Suprapubic skin (tissue), 4 donors: ENCODE data around the gene SUPT4H1. TPM values are rescaled to one million over a fixed set of nuclear protein-coding genes. Genes with fewer than 3 reads are reported as not detected.

Experiments used
- DNase-seq, 2 donors: peaks; one replicate each; pipeline ENCODE4 v3.0.0-alpha.2; 2019; ENCODE audit warnings: low spot score in 2 of 2
- H3K27ac ChIP-seq: fragments of 200-600 bp; sonication (generic); one replicate; pipeline ENCODE4 v1.5.1; 2019
- H3K27me3 ChIP-seq: fragments of 200-600 bp; sonication (generic); one replicate; pipeline ENCODE4 v1.5.1; 2019
- H3K36me3 ChIP-seq: fragments of 200-600 bp; sonication (generic); one replicate; pipeline ENCODE4 v1.5.1; 2019
- H3K4me1 ChIP-seq: fragments of 200-600 bp; sonication (generic); one replicate; pipeline ENCODE4 v1.5.1; 2019
- H3K4me3 ChIP-seq: fragments of 200-600 bp; sonication (generic); one replicate; pipeline ENCODE4 v1.5.1; 2019; ENCODE audit warnings: mild to moderate bottlenecking
- H3K9me3 ChIP-seq: fragments of 200-600 bp; sonication (generic); one replicate; pipeline ENCODE4 v1.5.1; 2019
- CTCF ChIP-seq, 2 donors: fragments of 200-600 bp in 1 of 2; fragments of 450-650 bp in 1 of 2; sonication (generic) in 1 of 2; IDR thresholded peaks; one replicate each; pipeline ENCODE4 v1.5.1; 2016 to 2019; ENCODE audit warnings: antibody characterized with exemption in 2 of 2, mild to moderate bottlenecking in 1 of 2, moderate library complexity in 1 of 2
- EP300 ChIP-seq: sonication (generic); formaldehyde crosslinking; IDR thresholded peaks from one replicate; pipeline ENCODE4 v1.6.1; 2017; ENCODE audit warnings: antibody characterized with exemption
- POLR2A ChIP-seq, 2 donors: fragments of 450-650 bp; IDR thresholded peaks; one replicate each; pipeline ENCODE4 v1.6.1; 2017; ENCODE audit warnings: antibody characterized with exemption in 2 of 2, mild to moderate bottlenecking in 2 of 2, moderate library complexity in 2 of 2
- POLR2AphosphoS5 ChIP-seq, 3 donors: sonication (generic); formaldehyde crosslinking; IDR thresholded peaks; one replicate each; pipeline ENCODE4 v1.6.1; 2017; ENCODE audit warnings: antibody characterized with exemption in 3 of 3
- WGBS: methylation state at CpG from one replicate; pipeline ENCODE4 v1.1.5; 2018; 5-methylcytosine and 5-hydroxymethylcytosine counted together
- total RNA-seq, 4 donors: library from RNA; depleted of rRNA; stranded (reverse); fragments of >200 nt; gene quantifications; one replicate each; pipeline ENCODE4 v1.1.0, GENCODE V29; 2016

SUPT4H1 gene
- total RNA-seq, 4 donors from 2014 or later, result 33.8 to 48.3 (median 40.3) TPM

- Histone ChIP-seq H3K27me3 (no peaks in the 10 kb centered on the region), H3K4me3 (no peak overlapping the region), H3K36me3 (no peaks in the 10 kb centered on the region), H3K4me1 (peaks cover 15% of the 10 kb centered on the region), H3K9me3 (no peaks in the 10 kb centered on the region), H3K27ac (no peak overlapping the region)
- TF ChIP-seq EP300, result no peak
- no peak for TF ChIP-seq POLR2AphosphoS5 (IDR thresholded peaks at IDR 0.05)
- TF ChIP-seq CTCF (IDR thresholded peaks at IDR 0.05), result no peak
- no peak for TF ChIP-seq POLR2A (IDR thresholded peaks at IDR 0.05)
- no peak for DNase-seq
- 68% methylated on average over 6 of the region's 6 CpGs for WGBS
Observed at GRCh38 chr17:58371300-58371950, 19.4 kb upstream of the SUPT4H1 start.

DNA sequence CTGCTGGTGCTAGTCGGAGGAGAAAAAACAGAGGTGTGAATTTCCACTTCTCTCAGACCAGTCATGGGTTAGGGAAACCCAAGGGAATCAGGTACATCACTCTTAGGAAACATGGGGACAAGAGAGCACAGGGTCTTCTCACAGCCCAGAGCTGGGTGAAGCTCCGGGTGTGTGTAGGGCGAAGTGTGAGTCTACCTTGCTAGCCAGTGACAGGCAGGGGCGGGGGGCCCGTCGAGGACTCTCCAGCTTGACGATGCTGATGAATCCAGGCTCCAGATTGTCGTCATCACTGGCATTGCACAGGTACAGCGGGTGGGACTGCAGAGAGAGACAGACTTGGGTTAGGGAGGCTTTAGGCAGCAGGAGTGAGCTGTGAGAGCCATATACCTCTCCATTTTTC, 18.7 kb upstream of the SUPT4H1 start:
- WGBS, result 94% methylated on average over 9 of the region's 9 CpGs
- H3K9me3 ChIP-seq, result no peaks in the 10 kb centered on the region
- H3K36me3 ChIP-seq, result no peaks in the 10 kb centered on the region
- no peaks in the 10 kb centered on the region for H3K27me3 ChIP-seq
- peaks cover 17% of the 10 kb centered on the region for H3K4me1 ChIP-seq
- no peak for DNase-seq
- TF ChIP-seq CTCF (IDR thresholded peaks at IDR 0.05) (no peak), EP300 (no peak), POLR2A (IDR thresholded peaks at IDR 0.05) (no peak), POLR2AphosphoS5 (IDR thresholded peaks at IDR 0.05) (no peak)
- no peak overlapping the region for H3K4me3 ChIP-seq
- no peak overlapping the region for H3K27ac ChIP-seq

GRCh38 chr17:58370309-58370708, 18.3 kb upstream of the SUPT4H1 start:
- Histone ChIP-seq H3K27me3 (no peaks in the 10 kb centered on the region), H3K27ac (no peak overlapping the region), H3K9me3 (no peaks in the 10 kb centered on the region), H3K4me1 (peaks cover 22% of the 10 kb centered on the region), H3K36me3 (no peaks in the 10 kb centered on the region), H3K4me3 (no peak overlapping the region)
- no peak for DNase-seq
- TF ChIP-seq POLR2AphosphoS5 (IDR thresholded peaks at IDR 0.05), result no peak
- TF ChIP-seq EP300, result no peak
- no peak for TF ChIP-seq POLR2A (IDR thresholded peaks at IDR 0.05)
- TF ChIP-seq CTCF (IDR thresholded peaks at IDR 0.05), result no peak
- 91% methylated on average over 5 of the region's 5 CpGs for WGBS

DNA sequence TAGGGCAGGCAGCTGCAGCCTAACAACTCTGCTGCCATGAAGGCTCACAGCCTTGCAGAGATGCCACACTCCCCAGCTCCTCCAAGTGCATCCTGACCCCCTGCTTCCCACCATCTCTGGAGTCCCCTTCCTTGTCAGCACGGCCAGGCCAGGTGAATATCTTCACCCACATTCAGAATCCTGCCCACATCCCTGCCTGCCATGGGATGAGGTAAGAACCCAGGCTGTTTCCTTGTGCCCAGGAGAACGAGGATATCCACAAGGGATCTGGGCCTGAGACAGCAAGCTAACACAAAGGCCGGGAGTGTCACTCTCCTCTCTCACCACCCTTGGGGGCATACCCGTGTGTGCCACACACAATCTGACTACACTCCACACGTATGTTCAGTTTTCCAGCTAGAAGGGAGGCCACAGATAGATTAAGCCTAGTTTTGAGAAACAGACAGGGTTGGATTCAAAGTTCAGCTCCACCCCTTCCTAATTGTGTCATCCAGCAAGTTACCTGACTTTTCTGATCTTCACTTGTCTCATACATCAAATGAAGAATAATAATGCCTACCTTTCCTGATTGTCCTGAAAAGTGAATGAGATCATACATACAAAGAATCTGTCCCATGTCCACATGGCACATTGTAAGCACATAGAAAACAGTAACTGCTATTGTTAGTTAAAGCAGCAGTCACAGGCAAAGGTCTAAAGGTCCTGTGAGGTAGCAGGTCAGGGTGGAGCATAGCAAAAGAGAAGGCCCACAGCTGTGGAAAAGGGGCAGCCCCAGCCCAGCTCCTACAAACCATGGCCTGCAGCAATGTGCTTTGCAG, 17.4 kb upstream of the SUPT4H1 start:
- Histone ChIP-seq H3K27me3 (no peaks in the 10 kb centered on the region), H3K9me3 (no peaks in the 10 kb centered on the region), H3K27ac (peak overlapping the region; percentile 6), H3K4me1 (peaks cover 30% of the 10 kb centered on the region), H3K36me3 (no peaks in the 10 kb centered on the region), H3K4me3 (no peak overlapping the region)
- TF ChIP-seq CTCF (IDR thresholded peaks at IDR 0.05), result no peak
- TF ChIP-seq EP300, result no peak
- no peak for TF ChIP-seq POLR2AphosphoS5 (IDR thresholded peaks at IDR 0.05)
- no peak for TF ChIP-seq POLR2A (IDR thresholded peaks at IDR 0.05)
- no peak for DNase-seq
- 67% methylated on average over 5 of the region's 5 CpGs for WGBS

- Histone ChIP-seq H3K9me3 (no peaks in the 10 kb centered on the region), H3K36me3 (no peaks in the 10 kb centered on the region), H3K4me1 (peaks cover 36% of the 10 kb centered on the region), H3K27ac (peak overlapping the region; percentile 6), H3K27me3 (no peaks in the 10 kb centered on the region), H3K4me3 (no peak overlapping the region)
- TF ChIP-seq POLR2AphosphoS5 (IDR thresholded peaks at IDR 0.05), result no peak
- no peak for TF ChIP-seq POLR2A (IDR thresholded peaks at IDR 0.05)
- TF ChIP-seq CTCF (IDR thresholded peaks at IDR 0.05), result no peak
- no peak for TF ChIP-seq EP300
- no peak for DNase-seq
- 66% methylated on average over 3 of the region's 3 CpGs for WGBS
Observed at GRCh38 chr17:58368860-58369213, 16.8 kb upstream of the SUPT4H1 start.
